OCI-LY1 (cell line): ENCODE results near the gene MYO3B.

Experiments
- H2AFZ ChIP-seq: fragments of 200-600 bp; sonication (generic), shearing (Covaris generic); 2 replicates; pipeline ENCODE4 v1.6.0; 2014; ENCODE audit warnings: antibody characterized with exemption, mild to moderate bottlenecking, low read length
- H3F3A ChIP-seq: fragments of 200-600 bp; sonication (generic), shearing (Covaris generic); 2 replicates; pipeline ENCODE4 v1.6.0; 2014; ENCODE audit warnings: mild to moderate bottlenecking, antibody characterized with exemption, low read length, moderate library complexity; ENCODE audit not compliant: insufficient read depth
- H3K27ac ChIP-seq: fragments of 200-600 bp; sonication (generic); 2 replicates; pipeline ENCODE4 v1.5.1; 2014; ENCODE audit warnings: low read length, mixed run types, mild to moderate bottlenecking, low read depth; ENCODE audit not compliant: poor library complexity, severe bottlenecking
- H3K27me3 ChIP-seq: fragments of 200-600 bp; sonication (generic); 2 replicates; pipeline ENCODE4 v1.6.0; 2014; ENCODE audit warnings: antibody characterized with exemption, mild to moderate bottlenecking, low read length, moderate library complexity; ENCODE audit not compliant: insufficient read depth
- H3K36me3 ChIP-seq: fragments of 200-600 bp; sonication (generic); 2 replicates; pipeline ENCODE4 v1.6.1; 2014; ENCODE audit warnings: mild to moderate bottlenecking, antibody characterized with exemption, low read length, moderate library complexity, mixed read lengths; ENCODE audit not compliant: insufficient read depth
- H3K4me1 ChIP-seq: fragments of 200-600 bp; sonication (generic); 2 replicates; pipeline ENCODE4 v1.5.1; 2014; ENCODE audit warnings: mild to moderate bottlenecking, low read length, moderate library complexity; ENCODE audit not compliant: insufficient read depth, severe bottlenecking
- H3K4me2 ChIP-seq: fragments of 200-600 bp; sonication (generic), shearing (Covaris generic); 2 replicates; pipeline ENCODE4 v1.6.1; 2014; ENCODE audit warnings: low read length
- H3K4me3 ChIP-seq: fragments of 200-600 bp; sonication (generic); 2 replicates; pipeline ENCODE4 v1.5.1; 2014; ENCODE audit warnings: low read length, low read depth, mild to moderate bottlenecking, mixed read lengths; ENCODE audit not compliant: poor library complexity, severe bottlenecking
- H3K79me2 ChIP-seq: fragments of 200-600 bp; shearing (Covaris generic); 2 replicates; pipeline ENCODE4 v1.6.1; 2016; ENCODE audit warnings: mixed run types, low read length, mixed read lengths; ENCODE audit not compliant: insufficient read depth
- H3K9ac ChIP-seq: fragments of 200-600 bp; sonication (generic), shearing (Covaris generic); 2 replicates; pipeline ENCODE4 v1.6.1; 2014; ENCODE audit warnings: mild to moderate bottlenecking, low read length, mixed read lengths
- H3K9me2 ChIP-seq: fragments of 200-600 bp; sonication (generic), shearing (Covaris generic); 2 replicates; pipeline ENCODE4 v1.6.1; 2014; ENCODE audit warnings: low read depth, mild to moderate bottlenecking, low read length, mixed read lengths
- H3K9me3 ChIP-seq: fragments of 200-600 bp; shearing (Covaris generic); 2 replicates; pipeline ENCODE4 v1.6.1; 2014; ENCODE audit warnings: low read length, mixed read lengths
- H4K20me1 ChIP-seq: fragments of 200-600 bp; sonication (generic), shearing (Covaris generic); 2 replicates; pipeline ENCODE4 v1.6.0; 2016; ENCODE audit warnings: mild to moderate bottlenecking, low read length; ENCODE audit not compliant: insufficient read depth
- EZH2 ChIP-seq: fragments of 200-600 bp; sonication (generic), shearing (Covaris generic); IDR thresholded peaks from 2 replicates; pipeline ENCODE4 v1.8.0; 2017; ENCODE audit warnings: borderline replicate concordance, mixed run types, mild to moderate bottlenecking, antibody characterized with exemption, low read length, moderate library complexity, mixed read lengths
- TF ChIP-seq, protein P1 (sequence below): fragments of 200-600 bp; sonication (generic), shearing (Covaris generic); IDR thresholded peaks from 2 replicates; pipeline ENCODE4 v1.5.1; 2017; ENCODE audit warnings: mild to moderate bottlenecking, antibody characterized with exemption, low read length, moderate library complexity, mixed read lengths

MYO3B gene

DNA sequence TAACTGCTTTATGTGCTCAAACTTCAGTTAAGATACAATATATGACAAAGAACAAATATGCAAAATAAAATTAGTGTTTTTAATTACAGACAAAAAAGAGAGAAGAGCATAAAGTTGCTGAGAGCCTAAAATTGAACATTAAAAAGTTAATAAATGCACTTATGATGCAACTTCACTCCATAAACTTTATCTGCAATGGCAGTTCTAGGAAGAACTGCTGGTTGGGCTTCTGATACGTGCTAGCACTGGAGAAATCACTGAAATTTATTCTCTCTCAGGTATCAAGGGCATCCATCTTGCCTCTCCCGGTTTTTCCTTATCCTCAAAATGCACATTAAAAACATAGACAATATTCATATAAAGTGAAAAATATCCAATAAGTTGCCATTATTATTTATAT lies 35.7 kb downstream of the MYO3B start:
- Histone ChIP-seq H2AFZ (no peak overlapping the region), H3K4me1 (peaks cover 45% of the 10 kb centered on the region), H3K4me3 (no peak overlapping the region), H3K27me3 (no peaks in the 10 kb centered on the region), H3K27ac (no peak overlapping the region), H3K4me2 (no peak overlapping the region), H3K79me2 (no peaks in the 10 kb centered on the region), H3K36me3 (0 out of 2 replicates have a peak, but pooled peaks cover 2% of the 10 kb centered on the region), H3F3A (no peaks in the 10 kb centered on the region), H3K9me3 (no peaks in the 10 kb centered on the region), H3K9me2 (no peaks in the 10 kb centered on the region), H3K9ac (no peak overlapping the region), H4K20me1 (no peaks in the 10 kb centered on the region)
- TF ChIP-seq EZH2, result no peak
- TF ChIP-seq, protein P1, sequence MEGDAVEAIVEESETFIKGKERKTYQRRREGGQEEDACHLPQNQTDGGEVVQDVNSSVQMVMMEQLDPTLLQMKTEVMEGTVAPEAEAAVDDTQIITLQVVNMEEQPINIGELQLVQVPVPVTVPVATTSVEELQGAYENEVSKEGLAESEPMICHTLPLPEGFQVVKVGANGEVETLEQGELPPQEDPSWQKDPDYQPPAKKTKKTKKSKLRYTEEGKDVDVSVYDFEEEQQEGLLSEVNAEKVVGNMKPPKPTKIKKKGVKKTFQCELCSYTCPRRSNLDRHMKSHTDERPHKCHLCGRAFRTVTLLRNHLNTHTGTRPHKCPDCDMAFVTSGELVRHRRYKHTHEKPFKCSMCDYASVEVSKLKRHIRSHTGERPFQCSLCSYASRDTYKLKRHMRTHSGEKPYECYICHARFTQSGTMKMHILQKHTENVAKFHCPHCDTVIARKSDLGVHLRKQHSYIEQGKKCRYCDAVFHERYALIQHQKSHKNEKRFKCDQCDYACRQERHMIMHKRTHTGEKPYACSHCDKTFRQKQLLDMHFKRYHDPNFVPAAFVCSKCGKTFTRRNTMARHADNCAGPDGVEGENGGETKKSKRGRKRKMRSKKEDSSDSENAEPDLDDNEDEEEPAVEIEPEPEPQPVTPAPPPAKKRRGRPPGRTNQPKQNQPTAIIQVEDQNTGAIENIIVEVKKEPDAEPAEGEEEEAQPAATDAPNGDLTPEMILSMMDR, result no peak

DNA sequence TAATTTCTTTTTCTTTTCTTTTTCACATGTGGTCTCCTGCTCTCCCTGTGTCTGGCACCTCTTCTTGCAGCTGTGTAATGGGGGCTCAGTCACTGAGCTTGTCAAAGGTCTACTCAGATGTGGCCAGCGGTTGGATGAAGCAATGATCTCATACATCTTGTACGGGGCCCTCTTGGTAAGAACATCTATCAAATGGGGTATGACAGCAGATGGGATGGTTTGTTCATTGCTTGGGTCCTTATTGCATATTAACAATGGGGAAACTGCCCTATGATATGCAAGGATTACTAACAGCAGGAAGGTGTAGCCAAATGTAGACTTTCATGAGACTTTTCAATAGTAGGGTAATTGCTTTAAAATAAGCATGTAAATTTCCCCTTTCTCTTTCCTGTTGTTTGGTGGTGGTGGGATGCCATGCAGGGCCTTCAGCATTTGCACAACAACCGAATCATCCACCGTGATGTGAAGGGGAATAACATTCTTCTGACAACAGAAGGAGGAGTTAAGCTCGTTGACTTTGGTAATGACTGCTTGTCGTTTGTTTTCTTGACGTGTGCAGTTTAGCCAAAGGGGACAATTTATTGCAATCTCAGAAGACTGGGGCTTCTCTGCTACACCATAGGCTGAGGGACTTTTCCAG lies 36.5 kb downstream of the MYO3B start:
- Histone ChIP-seq H3K9me2 (no peaks in the 10 kb centered on the region), H3K79me2 (no peaks in the 10 kb centered on the region), H3K27ac (peak overlapping the region; percentile 27), H3K27me3 (no peaks in the 10 kb centered on the region), H3K4me3 (no peak overlapping the region), H3F3A (no peaks in the 10 kb centered on the region), H3K4me2 (peak overlapping the region; percentile 36; the same call in 1 of the 2 replicates), H3K4me1 (peaks cover 48% of the 10 kb centered on the region), H3K9me3 (no peaks in the 10 kb centered on the region), H3K9ac (no peak overlapping the region), H4K20me1 (no peaks in the 10 kb centered on the region), H3K36me3 (0 out of 2 replicates have a peak, but pooled peaks cover 2% of the 10 kb centered on the region), H2AFZ (no peak overlapping the region)
- TF ChIP-seq, protein P1, result no peak
- TF ChIP-seq EZH2, result no peak

DNA sequence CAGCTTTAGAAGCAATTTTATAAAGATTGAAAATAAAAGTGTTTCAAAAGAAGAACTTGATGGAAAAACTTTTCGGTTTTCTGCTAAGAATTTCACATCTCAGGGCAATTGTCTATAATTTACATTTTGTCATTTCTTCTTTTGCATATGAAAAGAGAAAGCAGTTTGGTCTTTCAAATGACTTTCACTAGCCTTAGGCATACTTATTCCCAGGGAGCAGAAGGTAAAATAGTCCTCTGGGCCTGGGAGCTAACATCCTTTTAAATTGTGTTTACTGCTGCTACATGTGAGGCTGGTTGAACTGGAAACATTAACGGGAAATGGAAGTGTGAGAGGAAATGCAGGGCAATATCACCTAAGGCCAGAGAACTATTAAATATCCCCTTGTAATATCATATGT lies 37.1 kb downstream of the MYO3B start:
- Histone ChIP-seq H3K79me2 (no peaks in the 10 kb centered on the region), H3K4me2 (peak overlapping the region; percentile 36; the same call in 1 of the 2 replicates), H2AFZ (no peak overlapping the region), H3K4me1 (peaks cover 48% of the 10 kb centered on the region), H3K27ac (peak overlapping the region; percentile 27), H3K4me3 (no peak overlapping the region), H3K9ac (no peak overlapping the region), H3K27me3 (no peaks in the 10 kb centered on the region), H3K9me3 (no peaks in the 10 kb centered on the region), H4K20me1 (no peaks in the 10 kb centered on the region), H3F3A (no peaks in the 10 kb centered on the region), H3K9me2 (no peaks in the 10 kb centered on the region), H3K36me3 (0 out of 2 replicates have a peak, but pooled peaks cover 2% of the 10 kb centered on the region)
- TF ChIP-seq EZH2, result no peak
- TF ChIP-seq, protein P1, result no peak
